ENCODE data around the gene CRISPLD2.

The CRISPLD2 gene

GRCh38 chr16:84788920-84789391 is 30.8 kb upstream of the CRISPLD2 start:
- ChIA-PET CTCF (no interaction called here), POLR2A (no interaction called here)
- no peak for DNase-seq (ENCODE audit: extremely low spot score)
- no peak for TF ChIP-seq CTCF (IDR thresholded peaks at IDR 0.05; ENCODE audit: control extremely low read depth, extremely low read depth, low read depth, missing control alignments)

- no peak for TF ChIP-seq CTCF (IDR thresholded peaks at IDR 0.05; ENCODE audit: control extremely low read depth, extremely low read depth, low read depth, missing control alignments)
- CTCF ChIA-PET = no interaction called here
- DNase-seq (ENCODE audit: extremely low spot score) = no peak
- POLR2A ChIA-PET = no interaction called here
Measured at GRCh38 chr16:84789431-84789830, 30.4 kb upstream of the CRISPLD2 start.

GRCh38 chr16:84790301-84790700 is 29.5 kb upstream of the CRISPLD2 start:
- DNase-seq (ENCODE audit: extremely low spot score) = no peak
- CTCF ChIA-PET = no interaction called here
- POLR2A ChIA-PET = no interaction called here
- TF ChIP-seq CTCF (IDR thresholded peaks at IDR 0.05; ENCODE audit: control extremely low read depth, extremely low read depth, low read depth, missing control alignments) = no peak

- ChIA-PET POLR2A (no interaction called here), CTCF (interaction anchor here (2.1 kb wide), 1 partner anchor 10 kb away, joined by 5 read pairs; no protein-coding TSS in a partner anchor)
- no peak for DNase-seq (ENCODE audit: extremely low spot score)
- TF ChIP-seq CTCF (IDR thresholded peaks at IDR 0.05; ENCODE audit: control extremely low read depth, extremely low read depth, low read depth, missing control alignments) = no peak
Measured at GRCh38 chr16:84791088-84791487, 28.7 kb upstream of the CRISPLD2 start.

- ChIA-PET CTCF (interaction anchor here (2.1 kb wide), 1 partner anchor 9 kb away, joined by 5 read pairs; no protein-coding TSS in a partner anchor), POLR2A (no interaction called here)
- no peak for TF ChIP-seq CTCF (IDR thresholded peaks at IDR 0.05; ENCODE audit: control extremely low read depth, extremely low read depth, low read depth, missing control alignments)
- DNase-seq (ENCODE audit: extremely low spot score) = no peak
Measured at GRCh38 chr16:84791501-84791900, 28.3 kb upstream of the CRISPLD2 start.

- POLR2A ChIA-PET = interaction anchor here (0.5 kb wide), 1 partner anchor 240 kb away, joined by 5 read pairs; no protein-coding TSS in a partner anchor
- DNase-seq (ENCODE audit: extremely low spot score) = no peak
- CTCF ChIA-PET = interaction anchor here (1.3 to 1.5 kb wide), 2 partner anchors 68 to 158 kb away, joined by 3 read pairs; no protein-coding TSS in a partner anchor
- no peak for TF ChIP-seq CTCF (IDR thresholded peaks at IDR 0.05; ENCODE audit: control extremely low read depth, extremely low read depth, low read depth, missing control alignments)
Measured at GRCh38 chr16:84794186-84794585, 25.6 kb upstream of the CRISPLD2 start.

All from GM10248 (cell line).